Activated T-cell treated with anti-CD3 and anti-CD28 coated beads for 24 hours (primary cell): ENCODE results near the gene AGR2.
"Not testable (repeated sequence)": the region's sequence is repeated elsewhere in the genome, so short reads cannot be mapped to it uniquely, and the experiment has no call there.

ENCODE experiments used
- DNase-seq: peaks from one replicate; pipeline ENCODE4 v3.0.0-alpha.2; 2020; ENCODE audit warnings: low read depth

The AGR2 gene

DNA sequence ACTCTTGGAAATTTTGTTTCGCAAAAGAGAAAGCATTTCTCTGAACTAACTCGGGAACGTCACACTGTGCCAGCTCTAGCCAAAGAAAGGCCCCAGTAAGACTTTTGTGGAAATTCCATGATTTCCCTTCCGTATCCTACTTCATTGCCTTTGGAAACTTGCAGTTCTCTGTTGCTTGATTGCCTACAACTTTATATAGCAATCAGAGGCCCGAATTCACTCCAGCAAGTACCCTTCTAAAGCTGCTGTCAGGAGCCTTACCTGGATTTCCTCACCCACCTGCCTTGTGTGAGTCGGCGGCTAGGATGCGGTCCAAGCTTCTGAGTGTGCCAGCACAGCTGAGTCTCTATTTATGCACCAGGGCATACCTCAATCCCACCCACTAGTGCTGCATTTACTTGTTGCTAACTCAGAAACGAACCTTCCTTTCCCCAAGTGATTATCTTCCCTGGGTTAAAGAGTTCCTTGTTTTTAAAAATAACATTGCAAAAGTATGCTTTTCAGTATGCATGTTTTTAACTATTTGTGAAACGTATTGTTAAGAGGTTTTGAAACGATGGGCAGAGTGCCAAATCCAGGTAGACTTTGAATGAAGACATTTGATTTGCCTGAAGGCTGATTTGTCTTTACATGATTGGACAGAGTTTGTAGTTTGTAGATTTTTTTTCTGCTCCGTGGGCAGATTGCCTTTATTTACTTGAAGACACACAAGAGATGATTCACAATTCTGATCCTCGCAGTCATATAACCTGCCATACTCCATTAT lies at the start of gene AGR2:
Gene AGR2 (minus strand): TSS at position 326 of the 766 bp plus-strand sequence. CDS start 3,203 bp downstream, outside the sequence.
- no peak for DNase-seq

DNA sequence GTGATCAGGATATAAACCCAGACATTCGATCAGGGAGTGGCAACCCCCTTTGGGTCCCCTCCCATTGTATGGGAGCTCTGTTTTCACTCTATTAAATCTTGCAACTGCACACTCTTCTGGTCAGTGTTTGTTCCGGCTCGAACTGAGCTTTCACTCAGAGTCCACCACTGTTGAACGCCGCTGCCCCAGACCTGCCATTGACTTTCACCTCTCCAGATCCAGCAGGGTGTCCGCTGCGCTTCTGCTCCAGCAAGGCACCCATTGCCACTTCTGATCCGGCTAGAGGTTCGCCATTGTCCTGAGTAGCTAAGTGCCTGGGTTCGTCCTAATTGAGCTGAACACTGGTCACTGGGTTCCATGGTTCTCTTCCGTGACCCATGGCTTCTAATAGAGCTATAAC lies 48.4 kb upstream of the AGR2 start:
- not testable (repeated sequence) for DNase-seq

GRCh38 chr7:16851829-16852228 lies 47.0 kb upstream of the AGR2 start:
- DNase-seq: no peak

DNA sequence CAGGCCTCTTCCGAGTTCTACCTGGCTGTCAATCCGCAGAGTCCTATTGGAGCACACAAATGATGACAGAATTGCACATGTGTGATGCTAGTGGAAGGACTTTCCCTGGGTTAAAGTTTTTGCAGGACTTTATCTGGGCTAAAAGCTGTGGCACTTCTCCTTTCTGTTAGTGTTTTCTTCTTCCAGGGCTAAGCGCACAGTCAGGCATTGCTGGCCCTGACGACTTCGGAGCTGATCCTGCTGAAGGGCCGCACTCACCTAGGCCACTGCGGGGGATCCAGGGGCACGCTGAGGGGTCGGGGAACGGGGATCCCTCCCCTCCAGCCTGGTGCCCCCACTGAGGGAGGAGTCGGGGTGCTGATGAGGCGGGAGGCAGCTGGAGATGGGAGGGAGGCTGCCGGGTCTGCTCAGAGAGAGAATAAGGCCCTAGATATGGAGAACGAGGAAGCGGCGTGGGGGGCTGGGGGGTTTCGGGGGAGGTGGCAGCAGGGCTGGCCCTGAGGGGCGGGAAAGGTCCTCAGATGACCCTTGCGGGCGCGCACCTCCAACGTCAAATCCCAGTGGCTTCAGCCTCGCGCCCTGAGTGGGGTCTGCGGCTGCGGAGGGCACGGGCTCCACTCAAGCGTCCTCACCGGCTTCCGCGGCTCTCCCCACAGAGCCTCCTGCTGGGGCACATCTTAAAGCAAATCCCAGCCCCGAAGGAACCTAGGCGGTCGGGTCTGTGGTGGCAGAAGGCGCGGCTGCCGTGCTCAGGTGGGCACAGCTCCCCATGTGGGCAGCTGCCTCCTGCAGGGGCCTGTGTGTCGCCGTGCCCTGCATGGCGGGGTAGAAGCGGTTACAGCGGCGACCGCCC lies 46.0 kb upstream of the AGR2 start:
- no peak for DNase-seq

DNA sequence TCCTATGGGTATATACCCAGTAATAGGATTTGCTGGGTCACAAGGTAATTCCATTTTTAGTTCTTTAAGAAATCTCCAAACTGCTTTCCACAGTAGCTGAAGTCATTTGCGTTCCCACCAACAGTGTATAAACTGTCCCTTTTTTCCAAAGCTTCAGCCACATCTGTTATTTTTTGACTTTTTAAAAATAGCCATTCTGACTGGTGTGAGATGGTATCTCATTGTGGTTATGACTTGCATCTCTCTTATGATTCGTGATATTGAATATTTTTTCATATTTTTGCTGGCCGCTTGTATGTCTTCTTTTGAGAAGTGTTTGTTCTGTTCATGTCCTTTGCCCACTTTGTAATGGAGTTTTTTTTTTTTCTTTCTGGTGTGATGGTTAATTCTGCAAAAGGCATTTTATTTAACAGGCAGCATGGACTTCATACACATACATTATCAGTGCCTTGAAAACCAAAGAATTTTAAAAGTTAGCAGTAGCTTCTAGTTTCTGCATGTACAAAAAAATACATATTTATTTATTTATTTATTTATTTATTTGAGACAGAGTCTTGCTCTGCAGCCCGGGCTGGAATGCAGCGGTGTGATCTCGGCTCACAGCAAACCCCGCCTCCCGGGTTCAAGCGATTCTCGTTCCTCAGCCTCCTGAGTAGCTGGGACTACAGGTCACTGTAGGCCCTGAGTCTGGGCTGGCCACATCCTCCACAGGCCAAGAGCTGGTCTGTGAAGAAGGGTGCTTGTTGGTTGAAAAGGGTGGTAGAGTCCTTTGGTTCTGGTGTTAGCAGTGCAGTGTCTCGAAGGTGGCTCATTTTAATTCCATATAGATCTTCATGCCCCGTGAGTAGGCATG lies 44.7 kb upstream of the AGR2 start:
- no peak for DNase-seq

DNA sequence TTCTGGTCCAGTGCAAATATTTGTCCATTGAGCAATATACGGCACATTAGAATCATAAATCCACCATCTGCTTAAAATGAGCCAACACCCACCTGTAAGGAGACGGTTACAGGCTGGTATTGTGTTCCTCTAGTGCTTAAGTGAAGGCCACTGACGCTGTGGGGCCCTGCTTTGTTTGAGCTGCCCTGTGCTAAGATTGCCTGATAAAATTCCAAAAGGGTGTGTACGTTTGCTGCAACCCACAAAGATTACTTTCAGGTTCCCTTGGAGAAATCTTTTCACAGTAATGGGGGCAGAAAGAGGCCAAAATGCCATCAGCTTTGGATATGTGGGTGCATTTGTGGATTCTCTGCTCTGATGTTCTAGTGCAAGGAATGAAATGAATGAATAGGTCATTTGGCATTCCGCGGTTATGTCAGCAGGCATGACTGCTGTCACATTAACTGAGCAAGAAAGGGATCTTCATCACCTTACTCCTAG lies 42.6 kb upstream of the AGR2 start:
- no peak for DNase-seq

DNA sequence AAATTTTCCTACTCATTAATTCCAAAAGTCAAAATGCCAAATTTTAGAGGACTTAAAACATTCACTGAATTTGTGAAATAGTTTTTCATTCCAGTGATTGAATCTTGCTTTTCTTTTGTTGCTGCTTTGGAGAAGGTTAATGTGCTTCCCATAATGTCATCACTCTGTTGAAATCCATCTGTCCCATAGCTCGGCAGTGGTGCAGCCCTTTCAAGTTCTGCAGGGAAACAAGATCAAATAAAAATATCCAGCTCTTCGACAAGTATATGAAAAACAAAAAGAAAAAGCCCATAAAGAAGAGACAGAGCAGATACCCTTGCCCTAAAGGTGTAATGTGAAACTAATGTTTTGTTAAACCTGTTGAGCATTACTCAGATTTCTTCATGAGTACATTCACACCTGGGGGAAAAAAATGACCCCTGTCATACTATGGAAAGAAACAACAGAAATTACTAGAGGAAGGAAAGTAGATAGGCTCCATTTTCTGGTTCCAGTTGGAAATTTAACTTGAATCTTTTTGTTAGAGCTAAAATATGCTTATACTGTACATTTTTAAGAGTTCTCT lies 41.9 kb upstream of the AGR2 start:
- no peak for DNase-seq

- DNase-seq: no peak
Measured at GRCh38 chr7:16845746-16846145, 40.9 kb upstream of the AGR2 start.

DNA sequence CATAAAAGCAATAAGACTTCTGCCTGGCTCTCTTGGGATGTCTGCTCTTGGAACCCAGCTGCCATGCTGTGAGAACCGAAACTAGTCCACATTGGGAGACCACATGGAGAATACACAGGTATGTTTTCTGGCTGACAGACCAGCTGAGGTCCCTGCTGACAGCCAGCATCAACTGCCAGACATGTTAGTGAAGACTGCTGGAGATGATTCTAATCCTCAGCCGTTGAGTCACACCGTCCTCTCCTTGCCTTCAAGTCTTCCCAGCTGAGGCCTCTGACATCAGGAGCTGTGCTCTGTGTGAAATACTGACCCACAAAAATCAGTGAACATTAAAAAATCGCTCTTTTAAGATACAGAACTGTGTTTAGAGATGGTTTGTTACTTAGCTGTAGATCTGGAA lies 36.9 kb upstream of the AGR2 start:
- no peak for DNase-seq

GRCh38 chr7:16840094-16840493 lies 35.3 kb upstream of the AGR2 start:
- no peak for DNase-seq

- no peak for DNase-seq
Measured at GRCh38 chr7:16839646-16840045, 34.8 kb upstream of the AGR2 start.

GRCh38 chr7:16838891-16839290 lies 34.1 kb upstream of the AGR2 start:
- DNase-seq: no peak

DNA sequence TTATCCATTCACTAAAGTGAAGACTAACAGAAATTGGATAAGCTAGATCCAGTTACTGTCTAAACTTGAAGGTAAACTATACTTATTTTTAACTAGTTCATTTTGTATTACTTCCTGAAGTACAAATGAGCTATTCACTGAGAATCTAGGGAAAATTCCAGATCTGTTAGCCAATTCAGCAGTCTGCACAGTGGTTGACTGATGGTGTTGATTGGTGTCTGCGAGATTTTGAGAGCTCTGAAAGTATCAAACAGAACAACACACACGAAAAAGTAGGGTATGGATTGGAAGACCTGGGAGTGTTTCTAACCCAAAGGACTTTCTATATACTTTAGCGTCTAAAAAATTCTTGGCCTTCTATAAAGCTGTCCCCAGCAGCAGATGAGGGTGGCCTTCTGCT lies 33.6 kb upstream of the AGR2 start:
- no peak for DNase-seq

DNA sequence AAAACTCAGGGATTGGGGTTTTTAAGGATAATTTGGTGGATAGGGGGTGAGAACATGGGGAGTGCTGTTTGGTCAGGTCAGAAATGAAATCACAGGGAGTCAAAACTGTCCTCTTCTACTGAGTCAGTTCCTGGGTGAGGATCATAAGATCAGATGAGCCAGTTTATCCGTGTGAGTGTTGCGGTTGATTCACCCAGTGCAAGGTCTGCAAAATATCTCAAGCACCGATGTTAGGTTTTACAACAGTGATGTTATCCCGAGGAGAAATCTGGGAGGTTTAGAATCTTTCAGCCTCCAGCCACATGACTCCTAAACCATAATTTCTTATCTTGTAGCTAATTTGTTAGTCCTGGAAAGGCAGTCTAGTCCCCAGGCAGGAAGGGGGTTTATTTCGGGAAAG lies 31.7 kb upstream of the AGR2 start:
- no peak for DNase-seq

DNA sequence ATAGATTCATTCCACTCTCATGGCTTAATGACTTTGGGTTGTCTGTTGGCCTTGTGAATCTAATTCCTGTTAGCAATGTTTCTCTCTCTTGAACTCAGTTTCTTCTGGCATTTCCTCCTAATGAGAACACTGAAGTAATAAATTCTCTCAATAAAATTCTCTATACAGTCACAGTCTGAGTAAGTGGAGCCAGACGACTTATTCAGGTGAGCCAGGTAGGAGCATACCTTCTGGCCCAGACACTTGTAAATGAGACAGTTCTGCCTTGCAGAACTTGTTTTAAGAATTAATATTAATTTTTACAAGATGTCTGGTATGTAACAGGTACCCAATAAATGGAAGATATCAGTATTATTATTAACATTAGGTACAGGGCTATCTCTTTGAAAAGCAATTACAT lies 28.6 kb upstream of the AGR2 start:
- DNase-seq: no peak

GRCh38 chr7:16826060-16826459 lies 21.3 kb upstream of the AGR2 start:
- DNase-seq: no peak

GRCh38 chr7:16822029-16822428 lies 17.2 kb upstream of the AGR2 start:
- no peak for DNase-seq

GRCh38 chr7:16818732-16819131 lies 13.9 kb upstream of the AGR2 start:
- DNase-seq: no peak

- DNase-seq: no peak
Measured at GRCh38 chr7:16817536-16817935, 12.7 kb upstream of the AGR2 start.

DNA sequence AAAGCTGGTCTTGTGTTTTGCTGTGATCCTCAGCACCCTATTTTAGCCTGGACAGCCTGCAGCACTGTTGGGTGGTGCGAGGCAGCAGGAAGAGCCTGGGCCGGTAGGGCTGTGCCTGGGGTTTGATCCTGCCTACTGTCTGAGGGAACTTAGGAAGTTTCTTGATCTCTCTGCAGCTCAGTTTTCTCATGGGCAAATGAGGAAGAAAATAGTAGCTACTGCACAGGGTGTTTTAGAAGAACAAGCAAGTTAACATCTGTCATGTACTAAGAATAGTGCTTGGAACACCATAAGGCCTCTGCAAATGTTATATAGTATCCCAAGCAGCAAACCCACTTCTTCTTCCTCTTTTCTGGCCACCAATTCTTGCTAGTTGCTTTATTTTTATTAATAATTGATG lies 12.0 kb upstream of the AGR2 start:
- DNase-seq: no peak

- DNase-seq: no peak
Measured at GRCh38 chr7:16815001-16815400, 10.2 kb upstream of the AGR2 start.

- DNase-seq: no peak
Measured at GRCh38 chr7:16813232-16813616, 8.4 kb upstream of the AGR2 start.
